ENCODE data around the gene EEF1AKMT4.

Gene EEF1AKMT4

GRCh38 chr3:184237211-184237610 lies 12.3 kb upstream of the EEF1AKMT4 start:
- no peak for DNase-seq
- no peak overlapping the region for H3K4me2 ChIP-seq (ENCODE audit: low read depth, low read length)
- no peaks in the 10 kb centered on the region for H3K79me2 ChIP-seq (ENCODE audit: low read length)
- H3K4me3 ChIP-seq (ENCODE audit: low read length), result no peak overlapping the region
- H3K9me2 ChIP-seq (replicated peaks; ENCODE audit: insufficient read depth, low read length), result no peaks in the 10 kb centered on the region
- H3K4me1 ChIP-seq (ENCODE audit: low read length), result no peaks in the 10 kb centered on the region
- no peaks in the 10 kb centered on the region for H3K9me3 ChIP-seq (replicated peaks; ENCODE audit: insufficient read depth, low read length)
- H3K27me3 ChIP-seq (replicated peaks; ENCODE audit: insufficient read depth, low read length), result peaks cover 33% of the 10 kb centered on the region
- no peak overlapping the region for H2AFZ ChIP-seq (ENCODE audit: low read length)
- no peaks in the 10 kb centered on the region for H3F3A ChIP-seq (ENCODE audit: insufficient read depth, low read length)
- H4K20me1 ChIP-seq (ENCODE audit: insufficient read depth, low read length), result no peaks in the 10 kb centered on the region
- H3K27ac ChIP-seq (ENCODE audit: low read length), result no peak overlapping the region
- no peak for TF ChIP-seq EZH2phosphoT487 (IDR thresholded peaks at IDR 0.05; ENCODE audit: low read length)
- no peak for TF ChIP-seq CTCF (IDR thresholded peaks at IDR 0.05; ENCODE audit: low read length)
- no peak for TF ChIP-seq EZH2 (optimal IDR thresholded peaks at IDR 0.05; ENCODE audit: low read depth, low read length)
- H3K36me3 ChIP-seq (replicated peaks; ENCODE audit: insufficient read depth, low read length), result no peaks in the 10 kb centered on the region
- H3K9ac ChIP-seq (ENCODE audit: low read length), result no peak overlapping the region

GRCh38 chr3:184237807-184238206 lies 11.7 kb upstream of the EEF1AKMT4 start:
- H3K4me1 ChIP-seq (ENCODE audit: low read length), result no peaks in the 10 kb centered on the region
- no peak overlapping the region for H3K27ac ChIP-seq (ENCODE audit: low read length)
- no peaks in the 10 kb centered on the region for H3K9me3 ChIP-seq (replicated peaks; ENCODE audit: insufficient read depth, low read length)
- no peaks in the 10 kb centered on the region for H3F3A ChIP-seq (ENCODE audit: insufficient read depth, low read length)
- H3K79me2 ChIP-seq (ENCODE audit: low read length), result no peaks in the 10 kb centered on the region
- no peak overlapping the region for H2AFZ ChIP-seq (ENCODE audit: low read length)
- no peaks in the 10 kb centered on the region for H3K36me3 ChIP-seq (replicated peaks; ENCODE audit: insufficient read depth, low read length)
- no peak for DNase-seq
- no peaks in the 10 kb centered on the region for H3K9me2 ChIP-seq (replicated peaks; ENCODE audit: insufficient read depth, low read length)
- H3K27me3 ChIP-seq (replicated peaks; ENCODE audit: insufficient read depth, low read length), result peaks cover 27% of the 10 kb centered on the region
- no peak overlapping the region for H3K9ac ChIP-seq (ENCODE audit: low read length)
- no peaks in the 10 kb centered on the region for H4K20me1 ChIP-seq (ENCODE audit: insufficient read depth, low read length)
- no peak overlapping the region for H3K4me2 ChIP-seq (ENCODE audit: low read depth, low read length)
- TF ChIP-seq EZH2 (optimal IDR thresholded peaks at IDR 0.05; ENCODE audit: low read depth, low read length), result no peak
- TF ChIP-seq CTCF (IDR thresholded peaks at IDR 0.05; ENCODE audit: low read length), result no peak
- H3K4me3 ChIP-seq (ENCODE audit: low read length), result no peak overlapping the region

GRCh38 chr3:184238246-184238818 lies 11.1 kb upstream of the EEF1AKMT4 start:
- no peak overlapping the region for H2AFZ ChIP-seq (ENCODE audit: low read length)
- H3K27me3 ChIP-seq (replicated peaks; ENCODE audit: insufficient read depth, low read length), result peaks cover 22% of the 10 kb centered on the region
- H3K4me3 ChIP-seq (ENCODE audit: low read length), result no peak overlapping the region
- no peaks in the 10 kb centered on the region for H3K9me2 ChIP-seq (replicated peaks; ENCODE audit: insufficient read depth, low read length)
- no peaks in the 10 kb centered on the region for H3K79me2 ChIP-seq (ENCODE audit: low read length)
- DNase-seq, result no peak
- H3K27ac ChIP-seq (ENCODE audit: low read length), result no peak overlapping the region
- H3K9ac ChIP-seq (ENCODE audit: low read length), result no peak overlapping the region
- 0 out of 2 replicates have a peak, but pooled peaks cover 3% of the 10 kb centered on the region for H3K36me3 ChIP-seq (replicated peaks; ENCODE audit: insufficient read depth, low read length)
- H3K9me3 ChIP-seq (replicated peaks; ENCODE audit: insufficient read depth, low read length), result no peaks in the 10 kb centered on the region
- no peaks in the 10 kb centered on the region for H3F3A ChIP-seq (ENCODE audit: insufficient read depth, low read length)
- H4K20me1 ChIP-seq (ENCODE audit: insufficient read depth, low read length), result no peaks in the 10 kb centered on the region
- H3K4me1 ChIP-seq (ENCODE audit: low read length), result no peaks in the 10 kb centered on the region
- H3K4me2 ChIP-seq (ENCODE audit: low read depth, low read length), result no peak overlapping the region
- no peak for TF ChIP-seq CTCF (IDR thresholded peaks at IDR 0.05; ENCODE audit: low read length)
- no peak for TF ChIP-seq EZH2phosphoT487 (IDR thresholded peaks at IDR 0.05; ENCODE audit: low read length)
- no peak for TF ChIP-seq EZH2 (optimal IDR thresholded peaks at IDR 0.05; ENCODE audit: low read depth, low read length)

All from MM.1S (cell line).